Measurements from ENCODE around the gene COX6B1.

GRCh38 chr19:35655600-35655999, 7.5 kb downstream of the COX6B1 start:
- TF ChIP-seq CTCF (IDR thresholded peaks at IDR 0.05) (no peak), POLR2AphosphoS5 (IDR thresholded peaks at IDR 0.05) (no peak), POLR2A (IDR thresholded peaks at IDR 0.05) (no peak)

Measured in breast epithelium (tissue), 3 donors.